ENCODE data around the gene ATG14. TPM values are rescaled to one million over a fixed set of nuclear protein-coding genes. Genes with fewer than 3 reads are reported as not detected.

ATG14 gene
- total RNA-seq, 2 donors from 2014 or later = 11.0 to 12.9 TPM

DNA sequence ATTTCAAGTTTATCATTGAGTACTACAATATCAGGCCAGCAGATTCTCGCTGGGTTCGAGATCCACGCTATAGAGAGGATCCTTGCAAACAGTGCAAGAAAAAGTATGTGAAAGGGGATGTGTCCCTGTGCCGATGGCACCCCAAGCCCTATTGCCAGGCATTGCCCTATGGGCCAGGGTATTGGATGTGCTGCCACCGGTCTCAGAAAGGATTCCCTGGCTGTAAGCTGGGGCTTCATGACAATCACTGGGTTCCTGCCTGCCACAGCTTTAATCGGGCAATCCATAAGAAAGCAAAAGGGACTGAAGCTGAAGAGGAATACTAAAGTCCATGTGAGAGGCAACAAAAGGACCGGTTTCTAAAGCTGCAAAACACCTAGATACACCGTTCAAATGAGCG is 59.4 kb downstream of the ATG14 start:
- peak overlapping the region; percentile 30 for H3K27ac Mint-ChIP-seq
- H3K4me1 Mint-ChIP-seq = peaks cover 17% of the 10 kb centered on the region
- no peaks in the 10 kb centered on the region for H3K9me3 ChIP-seq (ENCODE audit: control insufficient read depth, low read length)
- peaks cover 78% of the 10 kb centered on the region for H3K36me3 ChIP-seq (ENCODE audit: control insufficient read depth, insufficient read depth, low read length)
- no peak for DNase-seq
- H3K27me3 Mint-ChIP-seq (ENCODE audit: insufficient read depth) = no peaks in the 10 kb centered on the region
- no peak overlapping the region for H3K9ac ChIP-seq (ENCODE audit: extremely low read depth, low read length, poor library complexity, severe bottlenecking)
- no peak overlapping the region for H3K27ac ChIP-seq (ENCODE audit: low read depth, low read length)
- 96 to 97% methylated on average over 8 to 9 of the region's 9 CpGs for WGBS, 2 experiments (ENCODE audit: insufficient coverage in 1 of 2, insufficient read length in 1 of 2)
- H3K4me1 ChIP-seq (ENCODE audit: control insufficient read depth, insufficient read depth, low read length) = no peaks in the 10 kb centered on the region
- peaks cover 52% of the 10 kb centered on the region for H3K36me3 Mint-ChIP-seq (ENCODE audit: low read depth)
- no peak overlapping the region for H3K4me3 ChIP-seq (ENCODE audit: low read length)
- no peak overlapping the region for H3K4me3 Mint-ChIP-seq
- no peaks in the 10 kb centered on the region for H3K27me3 ChIP-seq (ENCODE audit: control insufficient read depth, insufficient read depth, low read length, poor library complexity, severe bottlenecking)
- H3K9me3 Mint-ChIP-seq = no peaks in the 10 kb centered on the region
- TF ChIP-seq, protein P1, sequence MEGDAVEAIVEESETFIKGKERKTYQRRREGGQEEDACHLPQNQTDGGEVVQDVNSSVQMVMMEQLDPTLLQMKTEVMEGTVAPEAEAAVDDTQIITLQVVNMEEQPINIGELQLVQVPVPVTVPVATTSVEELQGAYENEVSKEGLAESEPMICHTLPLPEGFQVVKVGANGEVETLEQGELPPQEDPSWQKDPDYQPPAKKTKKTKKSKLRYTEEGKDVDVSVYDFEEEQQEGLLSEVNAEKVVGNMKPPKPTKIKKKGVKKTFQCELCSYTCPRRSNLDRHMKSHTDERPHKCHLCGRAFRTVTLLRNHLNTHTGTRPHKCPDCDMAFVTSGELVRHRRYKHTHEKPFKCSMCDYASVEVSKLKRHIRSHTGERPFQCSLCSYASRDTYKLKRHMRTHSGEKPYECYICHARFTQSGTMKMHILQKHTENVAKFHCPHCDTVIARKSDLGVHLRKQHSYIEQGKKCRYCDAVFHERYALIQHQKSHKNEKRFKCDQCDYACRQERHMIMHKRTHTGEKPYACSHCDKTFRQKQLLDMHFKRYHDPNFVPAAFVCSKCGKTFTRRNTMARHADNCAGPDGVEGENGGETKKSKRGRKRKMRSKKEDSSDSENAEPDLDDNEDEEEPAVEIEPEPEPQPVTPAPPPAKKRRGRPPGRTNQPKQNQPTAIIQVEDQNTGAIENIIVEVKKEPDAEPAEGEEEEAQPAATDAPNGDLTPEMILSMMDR (conservative IDR thresholded peaks at IDR 0.05) = no peak

- Histone ChIP-seq H3K9me3 (ENCODE audit: control insufficient read depth, low read length) (no peaks in the 10 kb centered on the region), H3K9ac (ENCODE audit: extremely low read depth, low read length, poor library complexity, severe bottlenecking) (no peak overlapping the region), H3K4me3 (ENCODE audit: low read length) (no peak overlapping the region), H3K27me3 (ENCODE audit: control insufficient read depth, insufficient read depth, low read length, poor library complexity, severe bottlenecking) (no peaks in the 10 kb centered on the region), H3K4me1 (ENCODE audit: control insufficient read depth, insufficient read depth, low read length) (peaks cover 4% of the 10 kb centered on the region), H3K27ac (ENCODE audit: low read depth, low read length) (no peak overlapping the region), H3K36me3 (ENCODE audit: control insufficient read depth, insufficient read depth, low read length) (peaks cover 69% of the 10 kb centered on the region)
- Mint-ChIP-seq H3K4me1 (peaks cover 22% of the 10 kb centered on the region), H3K4me3 (no peak overlapping the region), H3K36me3 (ENCODE audit: low read depth) (peaks cover 44% of the 10 kb centered on the region), H3K27me3 (ENCODE audit: insufficient read depth) (no peaks in the 10 kb centered on the region), H3K9me3 (no peaks in the 10 kb centered on the region), H3K27ac (peak overlapping the region; percentile 79)
- TF ChIP-seq, protein P1 (conservative IDR thresholded peaks at IDR 0.05) = no peak
- DNase-seq = peak; percentile 16
- WGBS, 2 experiments (ENCODE audit: insufficient coverage in 1 of 2, insufficient read length in 1 of 2) = 94 to 97% methylated on average over 9 of the region's 9 CpGs
Measured at GRCh38 chr14:55351111-55351510, 60.5 kb downstream of the ATG14 start.

GRCh38 chr14:55350461-55350860 is 61.2 kb downstream of the ATG14 start:
- no peaks in the 10 kb centered on the region for H3K27me3 Mint-ChIP-seq (ENCODE audit: insufficient read depth)
- peaks cover 40% of the 10 kb centered on the region for H3K36me3 Mint-ChIP-seq (ENCODE audit: low read depth)
- Histone ChIP-seq H3K27me3 (ENCODE audit: control insufficient read depth, insufficient read depth, low read length, poor library complexity, severe bottlenecking) (no peaks in the 10 kb centered on the region), H3K27ac (ENCODE audit: low read depth, low read length) (no peak overlapping the region), H3K4me3 (ENCODE audit: low read length) (no peak overlapping the region), H3K9ac (ENCODE audit: extremely low read depth, low read length, poor library complexity, severe bottlenecking) (no peak overlapping the region), H3K9me3 (ENCODE audit: control insufficient read depth, low read length) (no peaks in the 10 kb centered on the region), H3K36me3 (ENCODE audit: control insufficient read depth, insufficient read depth, low read length) (peaks cover 63% of the 10 kb centered on the region), H3K4me1 (ENCODE audit: control insufficient read depth, insufficient read depth, low read length) (peaks cover 4% of the 10 kb centered on the region)
- DNase-seq = no peak
- no peaks in the 10 kb centered on the region for H3K9me3 Mint-ChIP-seq
- no peak overlapping the region for H3K27ac Mint-ChIP-seq
- H3K4me3 Mint-ChIP-seq = no peak overlapping the region
- 93 to 97% methylated on average over 3 to 4 of the region's 4 CpGs for WGBS, 2 experiments (ENCODE audit: insufficient coverage in 1 of 2, insufficient read length in 1 of 2)
- H3K4me1 Mint-ChIP-seq = peaks cover 24% of the 10 kb centered on the region
- TF ChIP-seq, protein P1 (conservative IDR thresholded peaks at IDR 0.05) = peak; percentile 47
